Breast epithelium (tissue), 4 donors: ENCODE data around the gene ARL4D. TPM values are rescaled to one million over a fixed set of nuclear protein-coding genes. Genes with fewer than 3 reads are reported as not detected.

ENCODE experiments used
- DNase-seq, 2 donors: peaks; one replicate each; pipeline ENCODE4 v3.0.0-alpha.2; 2019; ENCODE audit warnings: low spot score in 2 of 2
- H3K27ac ChIP-seq, 2 donors: fragments of 200-600 bp; sonication (generic) in 1 of 2; one replicate each; pipeline ENCODE4 v1.5.1; 2016 to 2019; ENCODE audit warnings: mild to moderate bottlenecking in 1 of 2
- H3K27me3 ChIP-seq, 2 donors: fragments of 200-600 bp; sonication (generic) in 1 of 2; one replicate each; pipeline versions ENCODE4 v1.5.1 to v1.6.0; 2017 to 2019; ENCODE audit warnings: control low read depth in 1 of 2, mild to moderate bottlenecking in 1 of 2
- H3K36me3 ChIP-seq: fragments of 200-600 bp; one replicate; pipeline ENCODE4 v1.5.1; 2019
- H3K4me1 ChIP-seq, 2 donors: fragments of 200-600 bp; sonication (generic); one replicate each; pipeline ENCODE4 v1.5.1; 2016 to 2019; ENCODE audit warnings: control low read depth in 1 of 2
- H3K4me3 ChIP-seq, 3 donors: fragments of 200-600 bp; sonication (generic); 1 replicate in 2 of 3; 2 replicates in 1 of 3; pipeline ENCODE4 v1.5.1; 2016 to 2019; ENCODE audit warnings: mild to moderate bottlenecking in 3 of 3, moderate library complexity in 2 of 3
- H3K9me3 ChIP-seq, 2 donors: fragments of 200-600 bp; sonication (generic) in 1 of 2; one replicate each; pipeline ENCODE4 v1.5.1; 2016 to 2019; ENCODE audit warnings: control low read depth in 1 of 2
- CTCF ChIP-seq, 3 donors: fragments of 450-650 bp; IDR thresholded peaks; one replicate each; pipeline ENCODE4 v1.5.1; 2016 to 2017; ENCODE audit warnings: antibody characterized with exemption in 3 of 3, mild to moderate bottlenecking in 3 of 3, moderate library complexity in 3 of 3
- POLR2A ChIP-seq: fragments of 450-650 bp; IDR thresholded peaks from one replicate; pipeline ENCODE4 v1.6.1; 2016; ENCODE audit warnings: antibody characterized with exemption, mild to moderate bottlenecking, moderate library complexity
- POLR2AphosphoS5 ChIP-seq, 3 donors: sonication (generic); formaldehyde crosslinking; IDR thresholded peaks; one replicate each; pipeline ENCODE4 v1.6.1; 2017; ENCODE audit warnings: antibody characterized with exemption in 3 of 3
- intact Hi-C: fragments of 100-400 bp; cut with DNase I; formaldehyde crosslinking; loops from one replicate; pipeline ENCODE4 v1.15.1; 2023; ENCODE audit warnings: low total_unique reads
- total RNA-seq, 3 donors: library from RNA; depleted of rRNA; stranded (reverse); fragments of >200 nt; gene quantifications; one replicate each; pipeline ENCODE4 v1.1.0, GENCODE V29; 2016

ARL4D gene
- total RNA-seq, 3 donors from 2014 or later, result 6.1 to 15.4 (median 7.2) TPM

DNA sequence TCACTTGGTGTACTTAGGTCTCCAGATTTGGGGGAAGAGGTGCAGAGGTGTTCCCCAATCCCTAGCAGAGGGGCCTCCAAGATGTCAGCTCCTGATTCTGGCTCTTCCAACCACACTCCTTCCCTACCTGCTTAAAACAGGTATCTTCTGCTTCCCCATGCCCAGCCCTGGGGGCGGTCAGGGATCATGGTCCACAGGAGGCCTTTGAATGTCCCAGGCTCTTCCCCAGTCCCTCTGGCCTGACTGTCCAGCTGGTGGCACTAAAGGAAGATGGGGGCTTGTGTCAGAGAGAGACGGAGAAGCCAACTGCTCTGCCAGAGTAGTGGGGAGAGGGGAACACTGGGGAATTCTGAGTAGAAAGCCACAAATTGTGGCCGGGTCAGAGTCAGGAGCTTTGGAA, 3.8 kb downstream of the ARL4D start:
- no peaks in the 10 kb centered on the region for H3K4me1 ChIP-seq
- no peaks in the 10 kb centered on the region for H3K36me3 ChIP-seq
- no peaks in the 10 kb centered on the region for H3K9me3 ChIP-seq
- intact Hi-C loops, result loop anchor here (10.0 kb wide), 1 partner anchor 892 kb away; no protein-coding TSS in a partner anchor
- H3K4me3 ChIP-seq, result no peak overlapping the region
- no peaks in the 10 kb centered on the region for H3K27me3 ChIP-seq
- H3K27ac ChIP-seq, result no peak overlapping the region
- TF ChIP-seq POLR2A (no peak), CTCF (IDR thresholded peaks at IDR 0.05) (no peak), POLR2AphosphoS5 (IDR thresholded peaks at IDR 0.05) (no peak)
- no peak for DNase-seq

- H3K9me3 ChIP-seq, result no peaks in the 10 kb centered on the region
- TF ChIP-seq CTCF (IDR thresholded peaks at IDR 0.05), result no peak
- TF ChIP-seq POLR2AphosphoS5 (IDR thresholded peaks at IDR 0.05), result no peak
- no peak for TF ChIP-seq POLR2A
- no peak overlapping the region for H3K27ac ChIP-seq
- no peak overlapping the region for H3K4me3 ChIP-seq
- H3K27me3 ChIP-seq, result no peaks in the 10 kb centered on the region
- no peaks in the 10 kb centered on the region for H3K36me3 ChIP-seq
- no peaks in the 10 kb centered on the region for H3K4me1 ChIP-seq
- no peak for DNase-seq
- intact Hi-C loops, result loop anchor here (10.0 kb wide), 1 partner anchor 891 kb away; no protein-coding TSS in a partner anchor
These were observed 5.1 kb downstream of the ARL4D start for GRCh38 chr17:43403846-43404245.

DNA sequence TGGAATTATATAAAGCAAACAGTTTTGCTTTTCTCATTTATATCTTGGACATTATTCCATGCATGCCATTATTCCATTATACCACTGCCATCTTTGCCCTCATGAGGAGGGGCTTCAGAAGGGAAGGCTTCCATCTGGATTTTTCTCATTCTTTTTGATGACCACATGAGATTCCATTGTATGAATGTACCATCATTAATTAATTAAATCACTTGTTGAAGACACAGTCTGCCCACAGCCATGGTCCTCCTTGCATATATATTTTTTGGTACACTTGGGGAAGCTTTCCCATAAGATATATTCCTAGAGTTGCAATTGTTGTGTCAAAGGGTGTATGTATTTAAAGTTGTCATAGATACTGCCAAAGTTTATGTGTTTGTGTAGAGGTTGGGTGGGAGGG, 7.1 kb downstream of the ARL4D start:
- H3K27ac ChIP-seq, result no peak overlapping the region
- TF ChIP-seq CTCF (IDR thresholded peaks at IDR 0.05), result no peak
- no peak for TF ChIP-seq POLR2AphosphoS5 (IDR thresholded peaks at IDR 0.05)
- TF ChIP-seq POLR2A, result no peak
- H3K4me1 ChIP-seq, result no peaks in the 10 kb centered on the region
- no peaks in the 10 kb centered on the region for H3K9me3 ChIP-seq
- no peaks in the 10 kb centered on the region for H3K27me3 ChIP-seq
- no peak overlapping the region for H3K4me3 ChIP-seq
- intact Hi-C loops, result loop anchor here (10.0 kb wide), 1 partner anchor 889 kb away; no protein-coding TSS in a partner anchor
- DNase-seq, result no peak
- H3K36me3 ChIP-seq, result no peaks in the 10 kb centered on the region

GRCh38 chr17:43406676-43407645, 8.2 kb downstream of the ARL4D start:
- H3K9me3 ChIP-seq, result no peaks in the 10 kb centered on the region
- TF ChIP-seq POLR2AphosphoS5 (IDR thresholded peaks at IDR 0.05) (no peak), CTCF (IDR thresholded peaks at IDR 0.05) (no peak), POLR2A (no peak)
- no peaks in the 10 kb centered on the region for H3K4me1 ChIP-seq
- intact Hi-C loops, result loop anchor here (10.0 kb wide), 1 partner anchor 888 kb away; no protein-coding TSS in a partner anchor
- no peaks in the 10 kb centered on the region for H3K36me3 ChIP-seq
- no peak overlapping the region for H3K4me3 ChIP-seq
- no peak for DNase-seq
- H3K27me3 ChIP-seq, result no peaks in the 10 kb centered on the region
- H3K27ac ChIP-seq, result no peak overlapping the region

DNA sequence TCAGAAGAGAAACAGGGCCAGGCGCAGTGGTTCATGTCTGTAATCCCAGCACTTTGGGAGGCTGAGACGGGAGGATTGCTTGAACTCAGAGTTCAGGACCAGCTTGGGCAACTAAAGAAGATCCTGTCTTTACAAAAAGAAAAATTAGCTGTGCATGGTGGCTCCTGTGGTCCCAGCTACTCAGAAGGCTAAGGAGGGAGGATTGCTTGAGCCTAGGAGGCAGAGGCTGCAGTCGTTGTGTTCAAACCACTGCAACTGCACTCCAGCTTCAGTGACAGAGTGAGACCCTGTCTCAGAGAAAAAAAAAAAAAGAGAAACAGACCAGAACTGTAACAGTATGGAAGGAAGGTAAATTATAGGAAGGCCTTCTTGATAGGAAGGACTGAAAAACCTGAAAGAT, 10.3 kb downstream of the ARL4D start:
- no peak overlapping the region for H3K4me3 ChIP-seq
- no peaks in the 10 kb centered on the region for H3K9me3 ChIP-seq
- DNase-seq, result no peak
- no peaks in the 10 kb centered on the region for H3K27me3 ChIP-seq
- no peaks in the 10 kb centered on the region for H3K4me1 ChIP-seq
- H3K36me3 ChIP-seq, result no peaks in the 10 kb centered on the region
- H3K27ac ChIP-seq, result no peak overlapping the region
- intact Hi-C loops, result loop anchor here (10.0 kb wide), 1 partner anchor 886 kb away; no protein-coding TSS in a partner anchor
- no peak for TF ChIP-seq CTCF (IDR thresholded peaks at IDR 0.05)
- no peak for TF ChIP-seq POLR2A
- no peak for TF ChIP-seq POLR2AphosphoS5 (IDR thresholded peaks at IDR 0.05)
